SW480 (cell line): Measurements from ENCODE around the gene KLHDC8B.

ENCODE experiments used
- DNase-seq: peaks from one replicate; pipeline ENCODE4 v3.0.0-alpha.2; 2016; ENCODE audit warnings: low spot score

The KLHDC8B gene

GRCh38 chr3:49171119-49171774 lies at the start of gene KLHDC8B:
Gene KLHDC8B (plus strand): TSS chr3:49171598. CDS start chr3:49172770, 1,172 bp downstream.
- DNase-seq: peak; percentile 66

GRCh38 chr3:49122022-49122421 lies 49.4 kb upstream of the KLHDC8B start:
- DNase-seq: no peak

DNA sequence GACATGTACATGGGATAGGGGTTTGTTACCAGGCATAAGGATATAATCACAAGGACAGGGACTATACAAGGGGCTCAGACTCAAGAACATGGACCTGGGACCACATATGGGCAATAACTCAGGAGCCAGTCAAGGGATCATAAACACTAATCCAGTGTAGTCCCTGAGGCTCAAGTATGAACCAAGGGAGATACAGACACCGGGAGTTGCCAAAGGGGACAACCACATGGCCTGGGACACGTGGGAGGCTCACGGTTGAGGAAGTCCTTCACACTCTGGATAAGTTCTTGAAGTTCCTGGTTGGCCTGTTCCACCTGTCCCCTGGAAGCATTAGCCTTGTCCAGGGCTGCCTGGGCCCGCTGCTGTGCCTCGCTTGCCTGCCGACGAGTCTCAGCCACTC lies 48.9 kb upstream of the KLHDC8B start:
- no peak for DNase-seq

DNA sequence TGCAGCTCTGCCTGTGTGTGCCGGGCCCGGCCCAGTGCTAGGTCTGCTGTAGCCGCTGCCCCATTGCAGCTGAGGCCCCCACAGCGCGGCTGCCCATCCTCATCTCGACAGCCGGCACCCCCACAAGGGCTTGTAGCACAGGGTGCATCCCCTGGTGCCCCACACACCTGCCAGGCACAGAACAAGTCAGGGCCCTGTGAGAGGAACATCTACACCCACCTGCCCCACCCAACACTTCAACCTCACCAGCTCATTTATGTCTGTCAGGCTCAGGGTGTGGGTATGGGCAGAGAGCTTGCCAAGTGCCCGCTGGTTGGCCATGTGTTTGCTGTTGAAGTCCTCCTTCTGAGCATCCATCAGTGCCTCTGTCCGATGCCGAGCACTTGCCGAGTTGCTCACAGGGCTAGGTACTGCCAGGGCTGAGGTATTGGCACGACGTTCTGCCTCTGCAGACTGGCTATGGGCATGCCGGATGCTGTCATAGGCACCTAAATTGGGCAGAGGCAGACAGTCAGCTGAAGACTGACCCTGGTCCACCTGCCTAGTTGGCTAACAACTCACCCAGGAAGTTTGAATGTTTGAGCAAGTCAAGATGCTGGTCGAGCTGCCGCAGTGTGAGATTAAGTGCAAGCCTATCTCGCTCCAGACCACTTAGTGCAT lies 48.4 kb upstream of the KLHDC8B start:
- DNase-seq: no peak

DNA sequence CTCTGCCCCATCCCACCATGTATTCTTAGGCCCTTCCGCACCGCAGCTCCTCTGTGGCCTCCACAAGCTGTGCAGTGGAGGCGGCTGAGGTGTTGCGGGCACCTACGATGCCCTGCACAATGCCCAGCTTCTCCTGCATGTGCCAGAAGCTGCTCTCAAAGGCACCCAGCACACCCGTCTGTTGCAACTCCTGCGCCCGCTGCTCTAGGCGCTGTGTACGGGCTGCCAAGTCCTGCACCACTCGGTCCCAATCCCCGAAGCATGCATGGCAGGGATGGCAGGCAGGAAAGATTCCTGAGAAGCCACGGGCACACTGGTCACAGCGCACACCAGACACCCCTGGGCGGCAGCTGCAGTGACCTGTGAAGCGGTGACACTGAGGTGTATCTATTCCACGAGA lies 47.7 kb upstream of the KLHDC8B start:
- DNase-seq: no peak

DNA sequence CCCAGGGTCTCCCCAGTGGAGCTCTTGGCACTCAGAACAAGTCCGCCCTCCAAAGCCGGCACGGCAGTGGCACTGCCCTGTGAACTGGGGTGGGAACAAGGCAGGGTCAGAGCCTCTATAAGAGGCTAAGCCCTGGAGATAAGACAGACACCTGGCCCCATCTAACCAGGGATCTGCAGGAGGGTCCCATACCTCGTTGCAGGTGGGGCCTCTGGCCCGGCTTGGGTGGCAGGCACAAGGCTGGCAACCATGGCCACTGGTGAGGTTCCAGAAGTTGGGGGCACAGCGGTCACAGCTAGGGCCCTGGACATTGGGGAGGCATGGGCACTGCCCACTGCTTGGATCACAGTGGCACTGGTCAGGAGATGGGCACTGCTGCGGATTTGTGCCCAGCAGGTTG lies 47.2 kb upstream of the KLHDC8B start:
- no peak for DNase-seq

- no peak for DNase-seq
Measured at GRCh38 chr3:49124991-49125670, 46.3 kb upstream of the KLHDC8B start.

DNA sequence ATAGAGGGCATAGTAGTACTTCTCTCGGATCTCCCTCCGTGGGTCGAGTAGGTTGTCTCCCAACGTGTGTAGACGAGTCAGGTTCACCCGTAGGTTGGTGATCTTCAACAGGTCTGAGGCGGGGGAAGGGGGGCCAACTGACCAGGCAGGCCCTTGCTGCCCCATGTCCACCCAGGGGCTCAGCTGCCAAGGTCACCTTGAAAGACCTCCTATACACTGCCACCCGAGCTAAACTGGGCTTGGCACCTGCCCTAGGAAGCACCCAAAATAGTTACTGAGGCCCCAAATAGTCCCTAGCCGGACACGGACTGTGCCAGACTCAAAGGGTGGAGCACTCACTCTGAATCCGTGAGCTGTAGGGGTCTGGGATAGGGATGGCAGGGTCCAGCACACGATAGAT lies 40.4 kb upstream of the KLHDC8B start:
- DNase-seq: no peak

GRCh38 chr3:49131576-49131975 lies 39.8 kb upstream of the KLHDC8B start:
- DNase-seq: no peak

GRCh38 chr3:49132073-49132436 lies 39.3 kb upstream of the KLHDC8B start:
- no peak for DNase-seq

DNA sequence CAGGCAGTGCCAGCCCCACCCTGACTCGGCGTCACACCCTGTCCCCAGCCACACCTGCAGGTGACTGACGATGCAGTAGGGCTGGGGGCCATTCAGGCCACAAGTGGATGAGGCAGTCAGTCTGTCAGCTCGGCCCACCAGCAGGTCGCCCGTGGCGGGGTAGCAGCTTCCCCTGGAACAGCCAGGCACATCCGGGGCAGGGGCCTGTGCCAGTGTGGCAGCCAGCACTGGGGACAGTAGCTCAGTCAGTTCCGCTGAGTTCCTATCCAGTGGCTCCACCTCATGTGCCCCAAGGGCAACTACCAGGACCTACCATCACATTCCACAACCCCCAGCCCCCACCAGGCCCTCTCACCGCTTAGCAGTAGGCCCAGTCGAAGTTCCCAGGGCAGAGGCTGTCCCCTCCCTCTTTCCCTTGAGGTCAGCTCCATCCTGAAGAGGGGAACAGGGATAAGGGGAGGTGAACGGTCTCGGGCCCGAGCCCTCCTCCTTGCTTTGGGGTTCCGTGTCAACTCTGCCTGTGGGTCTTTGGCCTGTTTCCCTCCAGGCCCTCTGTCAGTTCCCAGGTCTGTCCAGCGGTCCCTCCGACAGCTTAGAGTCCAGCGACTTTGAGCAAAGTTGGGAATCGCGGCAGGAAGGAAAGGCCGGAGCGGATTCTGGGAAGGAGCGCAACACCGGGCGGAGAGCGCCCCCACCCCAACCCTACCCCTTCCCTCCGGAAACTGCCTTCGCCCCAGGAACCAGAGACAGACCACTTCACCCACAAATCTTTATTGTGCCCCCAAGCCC lies 38.8 kb upstream of the KLHDC8B start, which contains the start of gene LAMB2:
TSS of gene LAMB2 (minus strand) at position 614 of the 789 bp plus-strand sequence. CDS start at position 431, 183 bp downstream.
- DNase-seq: peak; percentile 80

- DNase-seq: peak; percentile 79
Measured at GRCh38 chr3:49133226-49133951, 38.0 kb upstream of the KLHDC8B start.

GRCh38 chr3:49134471-49135265 lies 36.7 kb upstream of the KLHDC8B start:
- peak; percentile 41 for DNase-seq

DNA sequence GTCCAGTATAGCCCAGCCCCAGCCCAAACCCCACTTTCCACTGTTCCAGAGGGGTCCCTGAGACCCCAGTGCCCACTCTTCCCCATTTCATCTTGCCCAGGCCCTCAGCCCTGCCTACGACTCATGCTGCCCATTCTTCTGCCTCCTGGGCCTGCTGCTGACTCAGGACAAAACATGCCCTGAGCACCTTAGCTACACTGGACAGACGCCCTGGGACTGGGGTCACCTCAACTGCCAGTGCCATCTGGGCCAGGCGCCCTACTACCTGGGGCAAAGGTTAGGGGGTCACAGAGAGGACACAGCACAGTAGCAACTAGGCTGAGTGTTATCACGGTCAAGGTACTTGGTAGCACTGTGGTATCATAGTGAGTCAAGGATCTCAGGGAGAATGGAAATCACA lies 35.9 kb upstream of the KLHDC8B start:
- no peak for DNase-seq

GRCh38 chr3:49140080-49140479 lies 31.3 kb upstream of the KLHDC8B start:
- DNase-seq: no peak

GRCh38 chr3:49148159-49148558 lies 23.2 kb upstream of the KLHDC8B start:
- no peak for DNase-seq

DNA sequence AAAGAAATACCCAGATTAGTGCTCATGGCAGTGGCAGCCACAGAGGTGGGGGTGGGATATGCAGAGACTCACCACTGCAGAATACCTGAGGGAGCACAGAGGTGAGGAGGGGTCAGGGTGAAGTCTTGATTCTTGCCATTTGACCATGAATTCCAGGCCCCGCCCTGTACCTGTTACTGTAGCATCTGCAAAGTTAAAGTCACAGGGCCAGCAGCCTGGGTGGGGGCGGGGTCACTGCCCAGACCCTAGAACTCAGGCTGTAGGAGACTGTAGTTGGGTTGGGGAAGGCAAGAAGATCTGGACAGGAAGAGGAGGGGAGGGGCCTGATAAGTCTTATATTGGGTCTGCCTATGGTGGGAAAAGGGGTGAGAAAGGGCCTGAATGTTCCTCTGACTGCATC lies 19.8 kb upstream of the KLHDC8B start:
- no peak for DNase-seq

DNA sequence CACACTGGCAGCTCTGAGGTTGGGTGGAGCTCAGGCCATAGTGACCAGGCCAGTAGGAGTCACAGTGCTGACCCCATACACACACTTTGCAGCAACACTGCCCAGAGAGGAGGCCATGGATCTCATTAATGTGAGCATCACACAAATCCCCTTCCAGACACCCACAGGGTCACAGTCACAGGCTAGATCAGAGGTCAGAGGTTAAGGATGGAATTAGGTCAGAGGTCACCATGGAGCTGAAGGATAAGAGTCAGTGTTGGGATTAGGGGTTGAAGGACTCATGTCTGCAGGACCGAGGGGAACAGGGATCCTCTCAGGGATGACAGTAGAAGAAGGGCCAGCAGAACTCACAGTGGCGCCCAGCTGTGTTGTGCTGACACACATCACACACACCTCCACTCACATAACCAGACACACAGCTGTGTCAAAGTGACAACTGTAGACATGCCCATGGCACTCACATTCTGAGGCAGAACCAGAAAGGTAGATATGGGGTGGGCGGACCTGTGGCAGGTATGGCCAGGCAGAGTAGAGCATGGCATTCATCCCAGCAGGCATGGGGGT lies 18.0 kb upstream of the KLHDC8B start:
- no peak for DNase-seq

DNA sequence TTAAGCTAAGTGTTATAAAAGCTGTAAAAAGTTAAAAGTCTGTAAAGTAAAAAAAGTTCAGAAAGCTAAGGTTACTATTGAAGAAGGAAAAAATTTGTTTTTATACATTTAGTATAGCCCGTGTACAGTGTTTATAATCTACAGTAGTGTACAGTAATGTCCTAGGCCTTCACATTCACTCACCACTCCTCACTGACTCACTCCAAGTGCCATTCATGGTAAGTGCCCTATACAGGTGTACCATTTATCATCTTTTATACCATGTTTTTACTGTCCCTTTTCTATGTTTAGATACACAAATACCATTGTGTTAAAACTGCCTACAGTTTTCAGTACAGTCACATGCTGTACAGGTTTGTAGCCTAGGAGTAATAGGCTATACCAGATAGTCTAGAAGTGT lies 14.1 kb upstream of the KLHDC8B start:
- no peak for DNase-seq

GRCh38 chr3:49158103-49158709 lies 13.2 kb upstream of the KLHDC8B start:
- peak; percentile 58 for DNase-seq
